H9 (cell line): Measurements from ENCODE around the gene SPRTN. TPM values are rescaled to one million over a fixed set of nuclear protein-coding genes. Genes with fewer than 3 reads are reported as not detected.

Source experiments
- DNase-seq: peaks from one replicate; pipeline ENCODE4 v3.0.0-alpha.2; 2017
- H2AFZ ChIP-seq: one replicate; pipeline ENCODE4 v1.6.1; 2013; ENCODE audit warnings: mild to moderate bottlenecking, low read length, control low read depth, moderate library complexity
- H2AK5ac ChIP-seq: 2 replicates; pipeline ENCODE4 v1.6.1; 2013; ENCODE audit warnings: low read length, control low read depth, mixed read lengths; ENCODE audit not compliant: insufficient read length
- H2BK120ac ChIP-seq: one replicate; pipeline ENCODE4 v1.6.1; 2013; ENCODE audit warnings: low read depth, mild to moderate bottlenecking, low read length, control low read depth, inconsistent platforms; ENCODE audit not compliant: poor library complexity, severe bottlenecking
- H2BK12ac ChIP-seq: 2 replicates; pipeline ENCODE4 v1.6.1; 2013; ENCODE audit warnings: low read length, control low read depth, mixed read lengths, low read depth; ENCODE audit not compliant: insufficient read length
- H2BK15ac ChIP-seq: 2 replicates; pipeline ENCODE4 v1.6.1; 2013; ENCODE audit warnings: low read depth, low read length, control low read depth
- H2BK20ac ChIP-seq: one replicate; pipeline ENCODE4 v1.6.1; 2013; ENCODE audit warnings: low read depth, mild to moderate bottlenecking, low read length, control low read depth, inconsistent platforms; ENCODE audit not compliant: poor library complexity, severe bottlenecking
- H2BK5ac ChIP-seq: 2 replicates; pipeline ENCODE4 v1.6.1; 2013; ENCODE audit warnings: low read length, control low read depth, mixed read lengths; ENCODE audit not compliant: insufficient read length
- H3K14ac ChIP-seq: 2 replicates; pipeline ENCODE4 v1.6.1; 2013; ENCODE audit warnings: low read length, control low read depth; ENCODE audit not compliant: insufficient read depth
- H3K18ac ChIP-seq: 2 replicates; pipeline ENCODE4 v1.6.1; 2013; ENCODE audit warnings: low read depth, mild to moderate bottlenecking, mixed read lengths, low read length, control low read depth; ENCODE audit not compliant: insufficient read length
- H3K23ac ChIP-seq: 2 replicates; pipeline ENCODE4 v1.6.1; 2013; ENCODE audit warnings: low read length, control low read depth, mixed read lengths, low read depth; ENCODE audit not compliant: insufficient read length
- H3K23me2 ChIP-seq: 2 replicates; pipeline ENCODE4 v1.6.1; 2013; ENCODE audit warnings: low read depth, mild to moderate bottlenecking, mixed read lengths, low read length, control low read depth; ENCODE audit not compliant: insufficient read length, poor library complexity, severe bottlenecking
- H3K27ac ChIP-seq: 2 replicates; pipeline ENCODE4 v1.5.1; 2013; ENCODE audit warnings: low read length, control low read depth, mixed read lengths, low read depth; ENCODE audit not compliant: insufficient read length
- H3K27me3 ChIP-seq: 2 replicates; pipeline ENCODE4 v1.6.1; 2013; ENCODE audit warnings: low read length, control low read depth, inconsistent platforms; ENCODE audit not compliant: insufficient read depth
- H3K4ac ChIP-seq: 2 replicates; pipeline ENCODE4 v1.6.1; 2013; ENCODE audit warnings: low read depth, mild to moderate bottlenecking, control low read depth, inconsistent platforms, low read length, moderate library complexity
- H3K4me1 ChIP-seq: 2 replicates; pipeline ENCODE4 v1.6.1; 2013; ENCODE audit warnings: low read length, control low read depth, inconsistent platforms; ENCODE audit not compliant: insufficient read depth
- H3K4me2 ChIP-seq: 2 replicates; pipeline ENCODE4 v1.6.1; 2013; ENCODE audit warnings: low read length, control low read depth, mixed read lengths; ENCODE audit not compliant: insufficient read length, insufficient read depth
- H3K56ac ChIP-seq: 2 replicates; pipeline ENCODE4 v1.6.1; 2013; ENCODE audit warnings: low read depth, mild to moderate bottlenecking, mixed read lengths, low read length, control low read depth; ENCODE audit not compliant: insufficient read length
- H3K79me1 ChIP-seq: 2 replicates; pipeline ENCODE4 v1.6.1; 2013; ENCODE audit warnings: low read depth, mild to moderate bottlenecking, moderate library complexity, low read length, control low read depth, inconsistent platforms; ENCODE audit not compliant: insufficient read depth, poor library complexity, severe bottlenecking
- H3K79me2 ChIP-seq: 2 replicates; pipeline ENCODE4 v1.6.1; 2013; ENCODE audit warnings: low read length, control low read depth, inconsistent platforms; ENCODE audit not compliant: insufficient read depth
- H3K9ac ChIP-seq: 2 replicates; pipeline ENCODE4 v1.6.1; 2013; ENCODE audit warnings: low read length, control low read depth, mixed read lengths; ENCODE audit not compliant: insufficient read length; ENCODE audit errors: extremely low read depth
- H3K9me3 ChIP-seq: one replicate; pipeline ENCODE4 v1.6.1; 2013; ENCODE audit warnings: low read depth, low read length, inconsistent platforms; ENCODE audit not compliant: control insufficient read depth
- H3T11ph ChIP-seq: one replicate; pipeline ENCODE4 v1.6.1; 2013; ENCODE audit warnings: mild to moderate bottlenecking, low read length, control low read depth, inconsistent platforms
- H4K20me1 ChIP-seq: one replicate; pipeline ENCODE4 v1.6.1; 2013; ENCODE audit not compliant: control insufficient read depth, insufficient read length, insufficient read depth
- H4K5ac ChIP-seq: 2 replicates; pipeline ENCODE4 v1.6.1; 2013; ENCODE audit warnings: low read depth, mild to moderate bottlenecking, mixed read lengths, low read length, control low read depth; ENCODE audit not compliant: insufficient read length
- H4K8ac ChIP-seq: replicated peaks from 2 replicates; pipeline ENCODE4 v1.6.1; 2013; ENCODE audit warnings: low read length, control low read depth, mixed read lengths, low read depth; ENCODE audit not compliant: insufficient read length
- H4K91ac ChIP-seq: 2 replicates; pipeline ENCODE4 v1.6.1; 2013; ENCODE audit warnings: low read depth, mild to moderate bottlenecking, moderate library complexity, mixed read lengths, low read length, control low read depth; ENCODE audit not compliant: insufficient read length
- H3K27ac Mint-ChIP-seq, 3 experiments: 2 replicates in 2 of 3; 3 replicates in 1 of 3; pipeline ENCODE4 v1.8.0; 2020 to 2021; ENCODE audit warnings: mixed read lengths in 3 of 3, mild to moderate bottlenecking in 1 of 3, moderate library complexity in 1 of 3
- H3K27me3 Mint-ChIP-seq: 2 replicates; pipeline ENCODE4 v1.8.0; 2021; ENCODE audit warnings: low read depth, mild to moderate bottlenecking, moderate library complexity, mixed read lengths
- H3K36me3 Mint-ChIP-seq, 3 experiments: 2 replicates in 2 of 3; 3 replicates in 1 of 3; pipeline ENCODE4 v1.8.0; 2020 to 2021; ENCODE audit warnings: low read depth in 3 of 3, mixed read lengths in 3 of 3; ENCODE audit not compliant: insufficient read depth in 1 of 3
- H3K4me1 Mint-ChIP-seq, 2 experiments: 2 replicates each; pipeline ENCODE4 v1.8.0; 2020; ENCODE audit warnings: mixed read lengths in 2 of 2
- H3K4me3 Mint-ChIP-seq, 2 experiments: 2 replicates in 1 of 2; 3 replicates in 1 of 2; pipeline ENCODE4 v1.8.0; 2020 to 2021; ENCODE audit warnings: mild to moderate bottlenecking in 2 of 2, mixed read lengths in 2 of 2, moderate library complexity in 1 of 2
- H3K9me3 Mint-ChIP-seq, 2 experiments: 2 replicates in 1 of 2; 3 replicates in 1 of 2; pipeline ENCODE4 v1.8.0; 2020; ENCODE audit warnings: mild to moderate bottlenecking in 2 of 2, mixed read lengths in 2 of 2, moderate library complexity in 1 of 2
- CTCF ChIP-seq: fragments of 200-600 bp; sonication (generic); conservative IDR thresholded peaks from 3 replicates; pipeline ENCODE4 v1.8.0; 2021; ENCODE audit warnings: antibody characterized with exemption, mild to moderate bottlenecking
- WGBS: extraction: QIAGEN DNeasy Blood & Tissue Kit; methylation state at CpG from one replicate; pipeline ENCODE4 v1.1.7; 2013; ENCODE audit warnings: missing lambda C conversion rate, low lambda C conversion rate, mixed read lengths; ENCODE audit not compliant: insufficient read length; ENCODE audit errors: extremely low coverage; 5-methylcytosine and 5-hydroxymethylcytosine counted together
- total RNA-seq: library from RNA; stranded (reverse); gene quantifications from 2 replicates; pipeline ENCODE4 v1.2.1, GENCODE V29; 2021

The SPRTN gene
- total RNA-seq, 1 experiment from 2014 or later = 14.8 TPM

- Histone ChIP-seq H2BK5ac (no peak overlapping the region), H3K4me2 (no peak overlapping the region), H3K18ac (no peak overlapping the region), H4K91ac (no peak overlapping the region), H3K4me1 (no peaks in the 10 kb centered on the region), H3K79me1 (no peaks in the 10 kb centered on the region), H4K8ac (no peak overlapping the region), H3K9ac (no peak overlapping the region), H4K20me1 (no peaks in the 10 kb centered on the region), H3K9me3 (no peaks in the 10 kb centered on the region), H3K14ac (no peak overlapping the region), H2BK15ac (no peak overlapping the region), H3T11ph (no peak overlapping the region), H3K23me2 (no peaks in the 10 kb centered on the region), H2BK120ac (no peak overlapping the region), H3K27ac (no peak overlapping the region), H2BK12ac (no peak overlapping the region), H3K56ac (no peak overlapping the region), H3K27me3 (no peaks in the 10 kb centered on the region), H3K23ac (no peak overlapping the region), H2AFZ (no peak overlapping the region), H2AK5ac (no peak overlapping the region), H3K79me2 (no peaks in the 10 kb centered on the region), H4K5ac (no peak overlapping the region), H2BK20ac (no peak overlapping the region), H3K4ac (no peak overlapping the region)
- no peak for TF ChIP-seq CTCF
- Mint-ChIP-seq H3K36me3 (no peaks in the 10 kb centered on the region), H3K9me3 (no peaks in the 10 kb centered on the region), H3K27ac (no peak overlapping the region), H3K27me3 (no peaks in the 10 kb centered on the region; the same call in 1 of the 2 replicates), H3K4me3 (no peak overlapping the region), H3K4me1 (peaks cover 3 to 4% of the 10 kb centered on the region in 2 experiments)
- WGBS = no CpG with 5 or more reads among the region's 5 CpGs
- no peak for DNase-seq
Observed at GRCh38 chr1:231327617-231328016, 10.5 kb upstream of the SPRTN start.
